ENCODE data around the gene DIRAS1. TPM values are rescaled to one million over a fixed set of nuclear protein-coding genes. Genes with fewer than 3 reads are reported as not detected.

DIRAS1 gene
- total and polyA plus RNA-seq, 3 donors from 2014 or later = 8.1 to 33.1 (median 22.5) TPM

- no peak for TF ChIP-seq POLR2A (IDR thresholded peaks at IDR 0.05)
- TF ChIP-seq CTCF (IDR thresholded peaks at IDR 0.05) = no peak
- H3K36me3 ChIP-seq (ENCODE audit: low read depth, missing control alignments) = no peaks in the 10 kb centered on the region
- DNase-seq = no peak
- H3K27me3 ChIP-seq = no peaks in the 10 kb centered on the region
- H3K4me1 ChIP-seq = peaks cover 3% of the 10 kb centered on the region
- H3K9me3 ChIP-seq = no peaks in the 10 kb centered on the region
- 49% methylated on average over 4 of the region's 4 CpGs for WGBS, 2 donors
- no peak overlapping the region for H3K27ac ChIP-seq
- no peak overlapping the region for H3K4me3 ChIP-seq
- intact Hi-C loops (cut with DNase I; ENCODE audit: low total_unique reads) = no loop called here
Measured at GRCh38 chr19:2744113-2744512, 22.9 kb upstream of the DIRAS1 start.

DNA sequence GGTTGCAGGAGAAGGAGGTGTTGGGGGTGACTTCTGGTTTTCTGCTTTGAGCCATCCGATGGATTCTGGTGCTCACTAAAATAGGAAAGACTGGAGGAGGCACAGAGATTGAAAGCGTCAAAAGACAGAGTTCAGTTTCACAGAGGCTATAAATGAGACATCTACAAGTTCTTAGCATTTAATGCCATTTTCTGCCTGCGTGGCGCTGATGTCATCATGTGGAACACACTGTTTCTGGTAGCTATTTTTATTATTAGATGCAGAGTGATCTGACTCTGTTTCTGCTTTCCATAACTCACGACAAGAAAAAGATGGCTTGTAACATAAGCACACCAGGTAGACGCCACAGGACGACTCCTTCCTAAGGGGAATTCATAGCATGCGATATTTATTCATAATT, 21.9 kb upstream of the DIRAS1 start:
- Histone ChIP-seq H3K27me3 (no peaks in the 10 kb centered on the region), H3K27ac (no peak overlapping the region), H3K4me3 (no peak overlapping the region), H3K4me1 (peaks cover 7% of the 10 kb centered on the region), H3K36me3 (ENCODE audit: low read depth, missing control alignments) (no peaks in the 10 kb centered on the region), H3K9me3 (no peaks in the 10 kb centered on the region)
- intact Hi-C loops (cut with DNase I; ENCODE audit: low total_unique reads) = no loop called here
- TF ChIP-seq POLR2A (IDR thresholded peaks at IDR 0.05) = no peak
- TF ChIP-seq CTCF (IDR thresholded peaks at IDR 0.05) = no peak
- WGBS, 2 donors = 77 to 79% methylated on average over 8 of the region's 8 CpGs
- DNase-seq = no peak

DNA sequence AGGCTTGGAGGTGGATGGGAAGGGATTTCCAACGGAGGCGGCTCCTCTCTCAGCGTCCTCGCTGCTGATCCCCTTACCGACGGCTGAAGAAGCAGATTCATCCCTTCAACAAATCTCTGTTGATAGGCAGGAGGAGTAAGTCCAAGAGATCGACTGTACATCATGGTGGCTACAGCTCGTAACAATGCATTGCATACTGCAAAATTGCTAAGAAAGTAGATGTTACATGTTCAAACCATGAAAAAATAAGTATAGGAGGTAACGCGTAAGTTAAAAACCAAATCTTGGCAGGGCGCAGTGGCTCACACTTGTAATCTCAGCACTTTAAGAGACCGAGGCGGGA, 19.1 kb upstream of the DIRAS1 start:
- WGBS, 2 donors = 32 to 33% methylated on average over 13 of the region's 13 CpGs
- Histone ChIP-seq H3K27me3 (no peaks in the 10 kb centered on the region), H3K27ac (no peak overlapping the region), H3K36me3 (ENCODE audit: low read depth, missing control alignments) (no peaks in the 10 kb centered on the region), H3K4me1 (peaks cover 7% of the 10 kb centered on the region), H3K9me3 (no peaks in the 10 kb centered on the region), H3K4me3 (peak overlapping the region; percentile 91 to 92)
- TF ChIP-seq CTCF (IDR thresholded peaks at IDR 0.05) = no peak
- TF ChIP-seq POLR2A (IDR thresholded peaks at IDR 0.05) = no peak
- DNase-seq = no peak
- intact Hi-C loops (cut with DNase I; ENCODE audit: low total_unique reads) = no loop called here

GRCh38 chr19:2739602-2740313, 18.6 kb upstream of the DIRAS1 start, which contains the start of gene SLC39A3:
SLC39A3 (minus strand) TSS chr19:2740017; CDS start chr19:2737257, 2,760 bp downstream.
- Histone ChIP-seq H3K36me3 (ENCODE audit: low read depth, missing control alignments) (no peaks in the 10 kb centered on the region), H3K27me3 (no peaks in the 10 kb centered on the region), H3K9me3 (no peaks in the 10 kb centered on the region), H3K4me1 (peaks cover 7% of the 10 kb centered on the region), H3K4me3 (peak within 1 kb of the TSS; percentile 91 to 92), H3K27ac (peak within 1 kb of the TSS; percentile 37 to 69)
- intact Hi-C loops (cut with DNase I; ENCODE audit: low total_unique reads) = no loop called here
- DNase-seq = peak; percentile 99
- 0 to 4% methylated on average over 9 to 63 of the region's 64 CpGs for WGBS, 2 donors
- TF ChIP-seq POLR2A (IDR thresholded peaks at IDR 0.05) (no peak), CTCF (IDR thresholded peaks at IDR 0.05) (peak in 1 of 3 experiments; percentile 41)

Measured in testis (tissue), 3 donors.